Stimulated activated CD8-positive, alpha-beta memory T cell treated with anti-CD3 and anti-CD28 coated beads, Interleukin-4, amount 100 ng/mL, for 24 hours (primary cell): Measurements from ENCODE around the gene NOC4L.
A peak's percentile ranks its signal among the peaks of the same experiment; 100 is the strongest.
"Not testable (repeated sequence)": the region's sequence is repeated elsewhere in the genome, so short reads cannot be mapped to it uniquely, and the experiment has no call there.

Source experiments
- DNase-seq: peaks from one replicate; pipeline ENCODE4 v3.0.0-alpha.2; 2020; ENCODE audit warnings: low read depth

Gene NOC4L

DNA sequence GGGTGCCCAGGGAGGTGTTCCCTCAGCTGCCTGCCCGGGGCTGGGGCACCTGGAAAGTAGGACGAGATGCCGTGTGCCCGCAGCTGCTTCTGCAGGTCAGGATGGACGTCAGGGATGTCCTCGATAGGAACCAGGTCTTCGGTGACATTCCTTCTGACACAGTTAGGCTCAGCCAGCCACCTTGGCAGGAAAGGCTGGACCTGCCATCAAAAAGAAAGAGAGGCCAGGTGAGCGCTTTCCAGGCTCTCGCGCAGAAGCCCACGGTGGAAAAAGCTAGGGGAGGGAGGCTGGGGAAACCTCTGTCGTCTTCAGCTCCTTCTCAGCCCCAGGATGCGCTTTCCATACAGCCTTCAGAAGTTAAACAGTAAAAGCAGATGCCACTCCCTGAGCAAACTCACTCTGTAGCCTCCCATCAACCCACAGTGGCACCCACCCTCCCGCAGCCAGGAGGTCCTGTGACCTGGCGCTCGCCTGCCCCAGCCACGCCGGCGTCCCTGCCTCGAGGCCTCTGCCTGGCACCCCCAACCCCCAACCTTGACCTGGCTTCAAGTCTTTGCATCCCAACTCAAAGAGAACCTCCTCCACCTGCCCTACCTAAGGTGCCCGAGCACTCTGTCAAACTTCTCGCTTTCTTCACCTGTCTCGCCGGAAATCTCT lies 1.4 kb upstream of the NOC4L start:
- DNase-seq: no peak

DNA sequence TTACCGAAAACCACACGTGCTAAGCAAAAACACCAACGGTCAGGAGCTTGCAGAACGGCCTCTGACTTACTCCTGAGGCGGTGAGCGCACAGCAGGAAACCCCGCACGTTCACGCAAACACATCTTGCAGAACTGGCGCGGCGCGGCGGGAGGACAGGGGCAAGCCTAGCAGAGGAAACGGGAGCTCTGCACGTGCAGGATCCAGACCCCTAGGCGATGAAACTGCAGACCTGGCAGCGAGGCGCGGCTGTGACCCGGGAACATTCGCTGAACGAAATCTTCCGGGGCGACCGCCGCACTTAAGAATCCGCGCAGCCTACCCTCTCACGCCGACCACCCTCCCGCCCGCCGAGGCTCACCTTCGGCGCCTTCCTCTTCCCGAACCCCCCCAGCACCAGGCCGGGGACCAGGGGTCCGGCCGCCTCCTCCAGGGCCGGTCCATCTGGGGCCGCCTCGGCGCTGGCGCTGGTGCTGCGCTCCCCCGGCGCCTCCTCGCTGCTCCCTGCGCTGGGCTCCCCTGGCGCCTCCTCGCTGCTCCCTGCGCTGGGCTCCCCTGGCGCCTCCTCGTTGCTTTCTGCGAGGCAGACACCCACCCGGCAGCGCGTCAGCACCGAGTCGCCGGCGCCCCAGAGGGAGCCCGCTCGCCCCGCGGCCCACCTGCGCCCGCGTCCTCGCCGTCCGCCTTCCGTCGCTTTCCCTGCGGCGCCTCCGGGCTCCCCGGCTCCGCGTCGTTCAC lies 753 bp upstream of the NOC4L start:
- DNase-seq: no peak

DNA sequence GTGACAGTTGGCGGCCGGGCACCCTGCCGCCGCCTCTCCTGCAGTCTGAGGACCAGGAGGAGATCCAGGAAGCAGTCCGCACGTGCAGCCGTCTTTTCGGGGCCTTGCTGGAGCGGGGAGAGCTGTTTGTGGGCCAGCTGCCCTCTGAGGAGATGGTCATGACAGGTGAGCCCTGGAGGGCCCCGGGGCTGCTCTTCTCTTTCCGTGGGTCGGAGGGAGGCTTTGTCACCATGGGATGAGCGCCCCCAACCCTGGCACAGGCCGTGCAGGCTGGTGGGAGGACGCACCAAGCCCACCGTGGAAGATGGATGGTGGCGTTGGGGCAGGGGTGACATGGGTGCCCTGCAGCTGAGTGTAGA lies 532 bp downstream of the NOC4L start:
- no peak for DNase-seq

DNA sequence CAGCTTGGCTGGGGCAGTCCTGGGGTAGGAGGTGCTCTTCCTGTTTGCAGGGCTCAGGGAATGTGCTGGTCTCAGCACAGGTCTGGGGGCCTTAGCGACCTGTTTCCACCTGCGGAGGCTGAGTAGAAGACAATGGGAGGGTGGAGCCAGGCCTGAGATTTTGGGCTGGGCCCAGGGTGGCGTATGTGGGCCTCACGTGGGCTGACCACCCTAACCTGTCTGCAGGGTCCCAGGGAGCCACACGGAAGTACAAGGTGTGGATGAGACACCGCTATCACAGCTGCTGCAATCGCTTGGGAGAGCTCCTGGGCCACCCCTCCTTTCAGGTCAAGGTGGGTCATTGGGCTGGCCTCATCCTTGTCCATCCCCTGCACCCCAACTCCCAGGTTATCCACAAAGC lies 1.1 kb downstream of the NOC4L start:
- no peak for DNase-seq

DNA sequence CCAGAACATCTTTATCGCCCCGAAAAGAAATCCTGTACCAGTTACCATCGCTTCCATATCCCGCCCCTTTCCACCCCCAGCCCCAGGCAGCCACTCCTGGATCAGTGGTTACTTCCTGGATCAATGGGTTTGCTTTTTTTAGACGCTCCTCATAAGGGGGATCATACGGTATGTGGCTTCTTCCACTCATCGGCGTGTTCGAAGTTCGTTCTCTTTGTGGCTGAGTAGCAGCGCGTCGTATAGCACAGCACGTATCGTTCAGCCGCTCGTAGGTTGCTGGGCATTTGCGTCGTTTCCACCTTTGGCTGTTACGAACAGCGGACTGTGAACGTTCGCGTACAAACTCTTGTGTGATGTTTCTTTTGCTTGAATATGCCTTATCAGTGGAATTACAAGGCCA lies 1.8 kb downstream of the NOC4L start:
- DNase-seq: no peak

DNA sequence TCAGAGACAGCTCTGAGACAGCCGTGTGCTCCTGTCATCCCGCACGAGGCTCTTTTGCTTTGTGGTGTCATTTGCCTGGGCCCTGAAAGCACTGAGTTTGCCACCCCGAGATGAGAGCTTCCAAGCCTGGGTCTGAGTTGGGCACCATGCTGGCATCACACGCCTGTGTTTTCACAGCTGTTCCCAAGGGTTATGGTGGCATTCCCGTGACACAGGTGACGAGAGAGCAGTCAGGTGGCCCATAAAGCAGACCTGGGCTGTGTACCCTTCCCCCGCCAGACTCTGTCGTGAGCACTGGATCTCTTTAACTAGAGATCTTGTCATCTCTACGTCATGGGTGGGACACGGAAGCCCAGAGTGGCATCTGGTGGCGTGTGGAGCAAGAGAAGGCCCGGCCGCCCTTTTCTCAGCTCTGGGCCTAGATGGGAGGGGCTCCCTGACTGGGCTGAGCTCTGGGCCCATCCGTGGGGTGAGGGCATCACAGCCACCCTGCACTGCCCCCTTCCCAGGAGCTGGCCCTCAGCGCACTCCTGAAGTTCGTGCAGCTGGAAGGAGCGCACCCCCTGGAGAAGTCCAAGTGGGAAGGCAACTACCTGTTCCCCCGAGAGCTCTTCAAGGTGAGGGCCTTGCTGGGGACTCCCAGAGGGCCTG lies 2.6 kb downstream of the NOC4L start:
- no peak for DNase-seq

DNA sequence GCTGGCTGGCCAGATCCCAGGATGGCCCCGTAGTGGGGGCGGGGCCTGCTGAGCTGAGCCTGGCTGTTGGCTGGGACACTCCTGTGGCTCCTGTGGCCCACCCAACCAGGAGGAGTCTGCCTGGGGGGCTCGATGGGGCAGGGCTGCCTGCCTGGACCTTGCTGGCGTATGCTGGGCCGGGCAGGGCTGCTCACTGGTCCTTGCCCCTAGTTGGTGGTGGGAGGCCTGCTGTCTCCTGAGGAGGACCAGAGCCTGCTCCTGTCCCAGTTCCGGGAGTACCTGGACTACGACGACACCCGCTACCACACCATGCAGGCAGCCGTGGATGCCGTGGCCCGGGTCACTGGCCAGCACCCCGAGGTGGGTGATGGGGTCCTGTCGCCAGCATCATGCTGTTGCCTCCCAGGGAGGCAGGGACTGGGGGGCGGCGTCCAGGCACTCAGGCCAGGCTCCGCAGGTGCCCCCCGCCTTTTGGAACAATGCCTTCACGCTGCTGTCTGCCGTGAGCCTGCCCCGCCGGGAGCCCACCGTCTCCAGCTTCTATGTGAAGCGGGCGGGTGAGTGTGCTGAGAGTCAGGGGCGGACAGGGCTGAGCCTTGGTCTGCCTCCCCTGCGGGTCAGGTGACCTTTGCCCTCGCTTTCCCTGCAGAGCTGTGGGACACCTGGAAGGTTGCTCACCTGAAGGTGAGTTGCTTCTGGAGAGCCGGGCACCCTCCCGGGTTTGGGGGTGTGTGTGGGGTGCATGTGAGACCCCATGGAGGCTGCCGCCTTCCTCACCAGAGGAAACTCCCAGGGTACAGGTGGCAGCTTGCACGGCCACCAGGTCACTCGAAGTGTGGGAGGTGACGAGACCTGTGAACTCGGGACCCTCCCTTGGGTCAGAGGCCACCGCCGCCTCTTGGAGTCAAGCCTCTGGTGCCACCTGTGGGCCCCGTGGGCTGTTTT lies 3.4 kb downstream of the NOC4L start:
- no peak for DNase-seq

DNA sequence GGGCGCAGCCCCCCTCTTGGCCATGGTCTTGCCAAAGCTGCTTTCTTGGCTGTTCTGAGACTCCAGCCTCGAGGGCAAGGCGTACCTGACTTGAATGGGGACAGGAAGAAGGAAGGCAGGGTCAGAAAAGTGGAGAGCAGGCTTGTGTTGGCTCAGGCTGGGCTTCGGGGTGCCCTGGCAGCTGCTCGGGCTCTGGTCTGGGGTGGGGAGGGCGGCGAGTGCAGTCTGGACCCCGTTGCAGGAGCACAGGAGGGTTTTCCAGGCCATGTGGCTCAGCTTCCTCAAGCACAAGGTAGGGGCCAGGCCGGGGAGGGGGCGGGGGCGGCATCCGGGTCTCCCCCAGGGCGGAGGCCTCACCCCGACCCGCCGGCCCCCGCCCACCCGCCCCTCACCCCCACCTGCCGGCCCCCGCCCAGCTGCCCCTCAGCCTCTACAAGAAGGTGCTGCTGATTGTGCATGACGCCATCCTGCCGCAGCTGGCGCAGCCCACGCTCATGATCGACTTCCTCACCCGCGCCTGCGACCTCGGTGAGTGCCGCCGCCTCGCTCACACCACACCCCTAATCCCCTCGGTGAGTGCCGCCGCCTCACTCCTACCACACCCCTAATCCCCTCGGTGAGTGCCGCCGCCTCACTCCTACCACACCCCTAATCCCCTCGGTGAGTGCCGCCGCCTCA lies 4.2 kb downstream of the NOC4L start:
- DNase-seq: no peak

DNA sequence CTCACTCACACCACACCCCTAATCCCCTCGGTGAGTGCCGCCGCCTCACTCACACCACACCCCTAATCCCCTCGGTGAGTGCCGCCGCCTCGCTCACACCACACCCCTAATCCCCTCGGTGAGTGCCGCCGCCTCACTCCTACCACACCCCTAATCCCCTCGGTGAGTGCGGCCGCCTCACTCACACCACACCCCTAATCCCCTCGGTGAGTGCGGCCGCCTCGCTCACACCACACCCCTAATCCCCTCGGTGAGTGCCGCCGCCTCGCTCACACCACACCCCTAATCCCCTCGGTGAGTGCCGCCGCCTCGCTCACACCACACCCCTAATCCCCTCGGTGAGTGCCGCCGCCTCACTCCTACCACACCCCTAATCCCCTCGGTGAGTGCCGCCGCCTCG lies 5.3 kb downstream of the NOC4L start:
- not testable (repeated sequence) for DNase-seq

DNA sequence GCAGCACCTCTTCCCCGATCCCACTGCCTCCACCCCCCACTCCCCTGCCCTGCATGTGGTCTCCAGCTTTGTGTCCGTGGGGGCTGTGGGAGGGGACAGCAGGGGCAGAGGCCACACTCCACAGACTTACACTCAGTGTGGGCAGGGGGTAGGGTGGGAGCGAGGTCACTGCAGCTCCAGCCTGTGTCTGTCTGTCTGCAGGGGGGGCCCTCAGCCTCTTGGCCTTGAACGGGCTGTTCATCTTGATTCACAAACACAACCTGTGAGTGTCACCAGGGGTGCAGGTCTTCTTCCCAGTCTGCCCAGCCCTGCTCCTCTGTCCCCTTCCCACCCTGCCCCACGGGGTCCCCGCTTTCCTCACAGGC lies 6.5 kb downstream of the NOC4L start:
- DNase-seq: no peak

DNA sequence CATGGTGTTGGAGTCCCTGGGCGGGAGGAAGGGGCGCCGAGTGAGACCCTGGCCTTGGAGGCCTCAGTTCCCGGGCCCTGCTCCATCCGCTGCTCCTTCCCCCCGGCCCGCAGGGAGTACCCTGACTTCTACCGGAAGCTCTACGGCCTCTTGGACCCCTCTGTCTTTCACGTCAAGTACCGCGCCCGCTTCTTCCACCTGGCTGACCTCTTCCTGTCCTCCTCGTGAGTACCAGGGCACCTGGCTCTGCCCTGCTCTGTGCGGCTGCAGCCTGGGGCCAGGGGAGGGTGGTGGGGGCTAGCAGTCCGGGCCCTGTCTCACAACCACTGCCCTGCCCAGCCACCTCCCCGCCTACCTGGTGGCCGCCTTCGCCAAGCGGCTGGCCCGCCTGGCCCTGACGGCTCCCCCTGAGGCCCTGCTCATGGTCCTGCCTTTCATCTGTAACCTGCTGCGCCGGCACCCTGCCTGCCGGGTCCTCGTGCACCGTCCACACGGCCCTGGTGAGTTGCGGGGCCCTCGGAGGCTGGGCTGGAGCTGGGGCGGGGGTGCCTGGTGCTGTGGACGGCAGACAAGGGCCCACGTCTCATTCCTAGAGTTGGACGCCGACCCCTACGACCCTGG lies 7.0 kb downstream of the NOC4L start:
- no peak for DNase-seq

DNA sequence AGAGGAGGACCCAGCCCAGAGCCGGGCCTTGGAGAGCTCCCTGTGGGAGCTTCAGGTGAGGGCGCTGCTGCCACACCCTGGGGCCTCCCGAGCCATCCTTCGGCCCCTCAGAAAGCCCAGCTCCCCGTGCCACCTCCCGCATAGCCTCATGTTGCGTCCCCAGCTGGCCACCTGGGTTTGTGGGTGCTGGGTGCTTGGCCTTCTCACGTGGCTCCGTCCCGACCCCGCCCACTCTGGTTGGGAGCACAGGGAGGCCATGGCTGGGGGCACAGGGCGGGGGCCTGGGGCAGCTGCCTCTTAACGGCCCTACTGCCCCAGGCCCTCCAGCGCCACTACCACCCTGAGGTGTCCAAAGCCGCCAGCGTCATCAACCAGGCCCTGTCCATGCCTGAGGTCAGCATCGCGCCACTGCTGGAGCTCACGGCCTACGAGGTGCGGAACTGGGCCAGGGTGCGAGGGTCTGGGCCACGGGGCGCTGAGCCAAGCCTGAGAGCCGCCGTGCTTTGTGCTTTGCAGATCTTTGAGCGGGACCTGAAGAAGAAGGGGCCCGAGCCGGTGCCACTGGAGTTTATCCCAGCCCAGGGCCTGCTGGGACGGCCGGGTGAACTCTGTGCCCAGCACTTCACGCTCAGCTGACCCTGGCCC lies 7.6 kb downstream of the NOC4L start:
- no peak for DNase-seq

DNA sequence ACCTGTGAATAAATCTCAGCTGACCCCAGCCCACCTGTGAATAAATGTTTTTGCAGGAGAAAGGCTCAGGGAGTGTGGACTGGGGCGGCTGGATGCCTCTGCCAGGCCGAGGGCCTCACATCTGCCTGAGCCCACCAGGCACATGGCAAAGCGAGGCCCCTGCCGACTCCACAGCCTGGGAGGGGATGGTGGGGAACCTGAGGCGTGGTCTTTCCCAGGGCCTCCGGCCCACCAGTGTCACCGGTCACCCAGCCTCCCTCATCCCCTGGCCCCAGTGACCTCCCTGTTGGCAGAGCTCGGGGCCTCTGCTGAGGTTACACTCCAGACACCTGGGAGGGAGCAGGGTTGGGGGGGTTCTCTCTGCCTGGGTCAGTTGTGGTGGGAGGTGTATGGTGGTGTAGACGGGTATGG lies 8.2 kb downstream of the NOC4L start:
- DNase-seq: no peak

DNA sequence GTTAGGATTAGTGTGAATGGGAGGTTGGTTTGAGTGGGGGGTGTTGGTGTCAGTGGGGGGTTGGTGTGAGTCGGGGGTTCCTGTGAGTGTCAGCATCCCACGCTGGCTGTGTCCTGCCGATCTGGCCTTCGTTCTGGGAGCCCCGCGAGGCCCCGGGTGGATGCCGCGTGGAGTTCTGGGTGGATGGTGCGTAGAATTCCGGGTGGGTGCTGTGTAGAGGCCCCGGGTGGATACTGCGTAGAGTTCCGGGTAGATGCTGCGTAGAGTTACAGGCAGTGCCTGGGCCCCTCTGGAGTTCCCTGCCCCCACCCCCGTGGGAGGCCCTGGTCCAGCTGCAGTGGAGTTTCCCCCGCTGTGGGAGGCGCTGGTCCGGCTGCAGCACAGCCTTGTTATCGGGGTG lies 8.7 kb downstream of the NOC4L start:
- DNase-seq: no peak

DNA sequence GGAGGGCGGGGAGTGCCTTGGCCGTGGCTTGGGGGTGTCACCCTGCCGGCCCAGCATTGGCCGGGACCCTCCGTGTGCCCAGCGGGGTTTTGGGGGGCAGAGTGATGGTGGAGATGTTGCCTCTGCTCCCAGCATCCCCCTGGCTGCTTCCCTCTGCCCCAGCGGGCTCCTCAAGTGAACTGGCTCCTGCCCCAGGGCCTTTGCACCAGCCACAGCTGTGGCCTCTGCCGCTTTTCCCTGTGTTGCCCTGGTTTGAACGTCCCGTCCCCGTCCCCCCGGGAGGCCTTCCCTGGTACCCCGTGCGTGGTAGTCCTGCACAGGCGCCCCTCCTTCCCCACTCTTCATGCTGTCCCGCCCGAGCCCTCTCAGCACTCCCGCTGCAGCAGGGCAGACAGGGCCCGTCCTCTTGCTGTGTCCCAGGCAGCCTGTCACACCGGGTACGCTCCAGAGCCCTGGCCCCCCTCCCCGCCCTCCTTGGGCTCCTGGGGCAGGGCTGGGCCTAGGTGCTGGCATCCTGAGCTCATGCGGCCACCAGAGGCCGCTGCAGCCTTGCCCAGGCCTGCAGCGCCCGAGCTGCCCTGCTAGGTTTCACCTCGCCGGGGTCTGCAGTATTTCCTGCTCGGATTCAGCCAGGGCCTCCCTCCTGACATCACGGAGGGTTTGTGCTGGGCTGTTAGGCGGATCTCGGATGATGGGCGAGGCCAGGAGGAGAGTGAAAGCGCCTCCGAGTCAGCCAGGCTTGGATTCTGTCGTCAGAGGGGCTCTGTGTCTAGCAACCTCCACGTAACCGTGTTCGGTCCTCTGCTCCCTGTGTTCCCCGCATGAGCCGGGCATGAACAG lies 9.5 kb downstream of the NOC4L start:
- DNase-seq: peak; percentile 50

DNA sequence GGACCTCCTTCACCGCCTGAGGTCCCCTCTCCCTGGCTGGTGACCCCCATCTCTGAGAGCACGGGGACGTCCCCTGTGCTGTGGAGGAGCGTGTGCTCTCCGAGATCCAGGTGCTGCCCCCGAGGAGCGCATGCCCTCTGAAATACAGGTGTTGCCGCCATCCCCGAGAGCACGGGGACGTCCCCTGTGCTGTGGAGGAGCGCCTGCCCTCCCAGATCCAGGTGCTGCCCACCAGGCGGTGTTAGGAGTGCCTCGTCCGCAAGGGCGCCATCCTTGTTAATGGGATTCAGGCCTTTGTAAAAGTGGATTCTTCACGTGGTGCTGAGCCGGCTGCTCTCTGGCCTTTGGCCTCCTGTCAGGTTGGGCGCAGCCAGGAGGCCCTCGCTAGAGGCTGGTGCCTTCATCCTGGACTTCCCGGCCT lies 10.1 kb downstream of the NOC4L start:
- no peak for DNase-seq

DNA sequence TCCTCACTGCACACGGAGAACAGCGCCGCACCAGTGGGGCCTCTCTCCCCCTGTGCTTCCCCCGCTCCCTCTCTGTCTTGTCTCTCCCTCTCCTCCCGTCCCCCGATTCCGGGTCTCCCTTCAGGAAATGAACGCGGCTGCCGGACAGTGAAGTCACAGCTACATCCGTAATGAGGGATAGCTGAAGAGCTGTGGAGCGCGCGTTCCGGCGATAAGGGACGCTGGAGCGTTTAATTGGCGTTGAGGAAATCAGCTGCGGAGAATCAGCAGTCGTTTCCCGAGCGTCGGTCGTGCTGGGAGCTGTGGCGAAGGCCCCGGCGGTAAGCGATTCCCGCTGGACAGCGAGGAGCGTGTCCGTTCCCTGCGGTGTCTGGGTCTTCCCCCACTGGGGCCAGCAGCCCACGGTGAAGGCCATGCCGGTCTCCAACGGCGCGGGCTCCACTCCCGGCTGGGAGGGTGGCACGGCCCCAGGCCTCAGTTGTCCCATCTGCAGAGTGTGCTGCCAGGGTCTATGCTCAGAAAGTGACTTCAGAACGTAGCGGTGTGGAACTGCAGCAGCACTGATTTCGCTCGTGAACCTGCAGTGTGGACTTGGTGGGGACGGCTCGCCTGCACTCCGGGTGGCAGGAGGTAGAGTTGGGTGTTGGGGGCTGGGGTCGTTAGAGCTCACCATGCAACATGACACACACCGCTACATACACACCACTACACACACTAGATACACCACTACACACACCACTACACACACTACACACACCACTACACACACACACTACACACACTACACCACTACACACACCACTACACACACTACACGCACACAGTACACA lies 10.9 kb downstream of the NOC4L start:
- DNase-seq: no peak

DNA sequence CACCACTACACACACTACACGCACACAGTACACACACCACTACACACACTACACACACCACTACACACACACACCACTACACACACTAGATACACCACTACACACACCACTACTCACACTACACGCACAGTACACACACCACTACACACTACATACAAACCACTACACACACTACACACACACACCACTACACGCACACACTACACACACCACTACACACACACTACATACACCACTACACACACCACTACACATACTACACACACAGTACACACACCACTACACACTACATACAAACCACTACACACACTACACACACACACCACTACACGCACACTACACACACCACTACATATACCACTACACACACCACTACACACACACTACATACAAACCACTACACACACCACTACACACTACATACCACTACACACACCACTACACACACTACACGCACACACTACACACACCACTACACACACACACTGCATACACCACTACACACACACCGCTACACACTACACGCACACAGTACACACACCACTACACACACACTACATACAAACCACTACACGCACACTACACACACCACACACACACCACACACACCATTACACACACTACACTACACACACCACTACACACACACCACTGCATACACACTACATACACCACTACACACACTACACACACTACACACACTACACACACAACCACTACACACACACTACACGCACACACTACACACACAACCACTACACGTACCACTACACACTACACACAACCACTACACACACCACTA lies 11.7 kb downstream of the NOC4L start:
- no peak for DNase-seq
